SK-N-MC (cell line): ENCODE measurements around the gene HCFC1.
A peak's percentile ranks its signal among the peaks of the same experiment; 100 is the strongest.

ENCODE experiments used
- EZH2 ChIP-seq: fragments of 200-600 bp; sonication (generic); IDR thresholded peaks from one replicate; pipeline ENCODE4 v1.6.1; 2017; ENCODE audit warnings: antibody characterized with exemption
- POLR2AphosphoS5 ChIP-seq: IDR thresholded peaks from 2 replicates; pipeline ENCODE4 v1.6.1; 2012; ENCODE audit warnings: mild to moderate bottlenecking, low read depth, low read length, borderline replicate concordance

DNA sequence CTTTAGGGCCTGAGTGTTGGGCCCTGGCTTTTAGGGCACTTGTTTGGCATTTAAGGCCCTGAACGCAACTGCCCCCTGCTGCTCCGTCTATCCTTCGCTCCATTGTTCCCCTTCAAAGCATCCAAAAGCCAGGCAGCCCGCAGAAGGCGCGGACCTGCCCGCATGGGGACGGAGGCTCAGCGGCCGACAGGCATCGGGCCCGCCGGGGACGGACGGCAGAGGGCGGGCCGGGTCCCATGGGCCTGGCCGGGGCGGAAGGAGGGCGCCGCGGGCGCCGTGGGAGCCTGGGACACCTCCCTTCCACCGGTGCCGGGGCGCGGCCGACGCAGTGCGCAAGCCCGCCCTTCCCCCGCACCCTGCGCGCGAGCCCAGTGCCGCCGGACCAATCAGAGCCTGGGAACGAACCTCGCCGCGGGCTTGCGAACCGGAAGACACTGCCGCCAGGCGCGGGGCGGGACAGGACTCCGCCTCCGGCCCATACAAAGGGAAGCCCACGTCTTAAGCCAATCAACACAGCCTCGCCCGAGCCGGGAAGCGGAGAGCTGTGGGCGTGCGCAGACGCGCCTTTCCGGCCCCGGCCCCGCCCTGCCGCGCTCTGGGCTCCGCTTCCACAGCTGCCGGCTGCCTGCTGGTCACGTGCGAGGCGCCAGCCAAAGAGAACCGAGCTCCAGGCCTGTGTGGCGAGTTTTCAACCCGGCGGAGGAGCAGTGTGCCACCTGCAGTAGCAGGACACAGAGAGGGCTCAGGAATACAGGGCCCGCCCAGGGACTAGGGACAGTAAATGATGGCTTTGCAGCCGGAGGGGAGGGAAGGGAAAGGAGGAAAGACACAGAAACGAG lies 43.5 kb downstream of the HCFC1 start:
- TF ChIP-seq EZH2, result no peak
- TF ChIP-seq POLR2AphosphoS5, result peak; percentile 80
